Amniotic stem cell (primary cell): Measurements from ENCODE around the gene CLDN22.

Experiments
- DNase-seq: peaks from one replicate; lab custom pipeline; 2025; lab: John Stamatoyannopoulos, UW

CLDN22 gene

GRCh38 chr4:183321516-183321915 lies 1.4 kb upstream of the CLDN22 start:
- no peak for DNase-seq

GRCh38 chr4:183321079-183321478 lies 1.0 kb upstream of the CLDN22 start:
- no peak for DNase-seq

GRCh38 chr4:183318656-183319055 lies 1.4 kb downstream of the CLDN22 start:
- DNase-seq = no peak

- DNase-seq = no peak
Observed at GRCh38 chr4:183314806-183315205, 5.3 kb downstream of the CLDN22 start.

DNA sequence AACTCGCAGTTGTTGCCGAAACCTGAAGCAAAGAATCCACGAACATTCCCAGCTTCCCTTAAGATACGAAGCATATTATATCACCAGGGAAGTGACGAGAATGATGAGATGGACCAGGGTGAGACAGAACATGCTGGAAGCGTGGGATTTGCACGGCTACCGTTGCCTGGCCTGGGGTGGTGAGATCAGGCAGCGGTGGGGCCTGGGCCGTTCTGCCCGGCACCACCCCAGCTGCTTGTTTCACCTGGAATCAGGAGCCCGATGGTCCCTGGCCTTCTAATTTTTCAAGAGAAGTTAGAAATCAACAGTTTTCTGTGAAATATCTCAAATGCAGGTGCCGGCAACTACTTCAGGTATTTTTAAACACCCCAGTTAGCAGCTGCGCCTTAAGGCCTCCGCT lies 5.7 kb downstream of the CLDN22 start:
- DNase-seq = no peak

DNA sequence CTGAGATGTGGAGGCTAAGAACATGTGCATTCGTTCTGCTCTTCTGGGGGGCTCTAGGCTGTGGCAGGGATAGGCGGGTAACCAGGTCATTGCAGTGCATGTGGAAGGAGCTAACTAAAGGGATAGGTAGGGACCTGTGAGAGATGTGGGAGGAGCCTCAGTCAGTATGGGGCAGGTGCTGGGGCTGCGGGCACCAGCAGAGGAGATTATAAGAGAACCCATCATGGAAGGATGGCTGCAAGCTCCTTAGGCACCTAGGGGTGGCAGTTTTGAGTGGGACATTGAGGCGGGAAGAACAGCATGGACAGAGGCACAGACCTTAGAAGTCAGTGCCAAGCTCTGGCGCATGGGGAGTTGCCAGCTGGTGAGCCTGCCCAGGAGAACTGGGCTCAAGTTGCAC lies 7.2 kb downstream of the CLDN22 start:
- no peak for DNase-seq

- no peak for DNase-seq
Observed at GRCh38 chr4:183306811-183307210, 13.3 kb downstream of the CLDN22 start.

DNA sequence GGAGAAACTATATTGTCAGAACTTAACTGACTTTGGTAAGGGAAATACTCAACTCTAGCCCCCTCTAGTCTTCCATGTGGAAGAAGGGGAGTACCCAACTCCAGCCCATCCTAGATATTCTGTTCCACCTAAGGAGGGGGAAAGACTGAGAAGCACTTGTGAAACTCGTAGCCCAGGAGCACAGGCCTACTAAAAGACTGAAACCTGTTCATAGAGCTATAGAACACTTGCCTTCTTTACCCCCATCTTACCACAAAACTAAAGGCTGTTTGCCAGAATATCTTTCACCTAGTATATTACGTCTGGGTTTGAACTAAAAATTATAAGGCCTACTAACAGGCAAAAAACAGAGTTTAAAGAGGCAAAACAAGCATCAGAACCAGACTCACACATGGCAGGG lies 15.5 kb downstream of the CLDN22 start:
- no peak for DNase-seq

DNA sequence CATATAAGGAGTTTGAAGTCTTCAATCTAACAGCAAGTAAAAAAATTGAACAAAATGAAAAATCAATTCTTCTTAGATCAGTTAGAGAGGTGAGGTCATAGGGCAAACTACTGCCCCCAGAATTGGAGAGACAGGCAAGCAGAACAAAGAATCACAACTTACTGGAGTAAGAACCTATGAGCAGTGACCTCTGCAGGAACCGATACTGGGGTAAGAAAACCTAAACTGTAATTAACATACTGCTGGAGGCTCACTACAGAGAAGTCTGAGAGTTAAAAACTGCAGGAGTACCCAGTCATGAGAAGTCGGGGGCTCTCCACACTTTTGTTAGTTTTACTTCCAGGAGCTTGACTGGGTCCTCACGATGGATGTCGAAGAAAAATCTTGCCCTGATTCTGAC lies 16.0 kb downstream of the CLDN22 start:
- DNase-seq = no peak

GRCh38 chr4:183303301-183303700 lies 16.8 kb downstream of the CLDN22 start:
- DNase-seq = no peak

- no peak for DNase-seq
Observed at GRCh38 chr4:183300655-183301054, 19.4 kb downstream of the CLDN22 start.

- DNase-seq = no peak
Observed at GRCh38 chr4:183300070-183300469, 20.0 kb downstream of the CLDN22 start.

DNA sequence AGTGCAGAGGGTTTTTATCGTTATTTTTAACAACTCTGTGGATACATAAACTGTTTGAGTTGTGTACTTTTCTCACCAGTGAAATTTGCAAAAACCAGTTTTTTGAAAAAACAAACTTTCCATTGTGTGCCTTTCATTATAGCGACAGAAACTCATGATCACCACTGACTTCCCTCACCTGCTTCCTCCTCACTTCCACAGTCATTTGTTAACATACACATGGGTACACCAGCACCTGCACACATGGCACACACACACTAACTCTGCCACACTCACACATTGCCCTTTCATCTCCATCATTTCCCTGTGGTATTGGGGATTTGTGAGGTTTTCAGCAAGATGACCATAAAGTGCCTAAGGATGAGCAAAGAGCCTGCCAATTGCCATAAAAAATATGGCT lies 20.6 kb downstream of the CLDN22 start:
- no peak for DNase-seq

- no peak for DNase-seq
Observed at GRCh38 chr4:183297675-183298074, 22.4 kb downstream of the CLDN22 start.

- no peak for DNase-seq
Observed at GRCh38 chr4:183295711-183296110, 24.4 kb downstream of the CLDN22 start.

GRCh38 chr4:183291070-183291469 lies 29.0 kb downstream of the CLDN22 start:
- no peak for DNase-seq

GRCh38 chr4:183289688-183290087 lies 30.4 kb downstream of the CLDN22 start:
- DNase-seq = no peak

- no peak for DNase-seq
Observed at GRCh38 chr4:183288955-183289354, 31.1 kb downstream of the CLDN22 start.

- DNase-seq = no peak
Observed at GRCh38 chr4:183287677-183288076, 32.4 kb downstream of the CLDN22 start.

DNA sequence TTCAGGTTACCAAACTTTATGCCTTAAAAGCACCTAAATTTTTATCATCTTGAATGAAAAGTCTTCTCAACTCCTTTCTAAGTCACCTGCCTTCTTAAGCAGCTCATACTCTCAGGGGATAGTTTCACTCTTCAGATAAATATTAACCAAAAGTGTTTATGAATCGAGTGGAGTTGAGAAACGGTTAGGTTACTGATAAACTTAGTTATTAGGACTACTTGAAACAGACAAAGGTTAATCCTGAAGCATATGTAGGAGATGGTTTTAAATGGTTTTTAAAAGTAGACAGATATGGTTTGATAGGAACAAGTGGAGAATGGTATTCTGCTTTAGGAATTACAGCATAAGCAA lies 32.8 kb downstream of the CLDN22 start:
- no peak for DNase-seq

DNA sequence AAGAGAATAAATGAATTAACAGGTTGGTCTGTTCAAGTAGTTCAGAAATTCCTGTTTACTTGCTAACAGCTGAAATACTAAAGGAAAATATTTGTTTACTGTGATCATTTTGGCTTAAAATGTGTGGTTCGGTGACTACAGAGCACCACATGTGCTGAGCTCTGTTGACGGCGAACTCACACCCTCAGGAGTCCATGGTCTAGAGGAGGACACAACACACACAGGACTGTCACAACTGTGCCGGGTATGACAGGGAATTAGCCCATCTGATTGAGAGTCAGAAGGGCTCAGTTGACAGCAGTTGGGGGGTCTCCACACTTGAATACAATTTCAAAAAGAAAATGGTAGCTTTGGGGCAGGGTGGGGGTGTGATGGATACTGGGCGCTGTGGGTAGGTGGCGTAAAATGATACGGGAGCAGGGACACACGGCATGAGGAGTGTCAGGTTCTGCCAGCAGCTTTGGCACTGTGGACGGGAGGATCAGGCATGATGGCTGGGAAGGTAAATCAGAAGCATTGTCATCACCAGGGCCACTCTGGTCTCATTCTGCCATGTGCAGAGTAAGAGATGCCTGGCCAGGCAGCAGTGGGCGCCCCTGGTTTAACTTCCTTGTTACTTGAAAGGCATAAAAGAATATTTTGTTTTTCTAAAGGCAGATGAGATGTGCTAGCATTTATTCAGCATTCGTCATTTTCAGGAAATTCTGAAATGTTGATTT lies 33.3 kb downstream of the CLDN22 start:
- no peak for DNase-seq

DNA sequence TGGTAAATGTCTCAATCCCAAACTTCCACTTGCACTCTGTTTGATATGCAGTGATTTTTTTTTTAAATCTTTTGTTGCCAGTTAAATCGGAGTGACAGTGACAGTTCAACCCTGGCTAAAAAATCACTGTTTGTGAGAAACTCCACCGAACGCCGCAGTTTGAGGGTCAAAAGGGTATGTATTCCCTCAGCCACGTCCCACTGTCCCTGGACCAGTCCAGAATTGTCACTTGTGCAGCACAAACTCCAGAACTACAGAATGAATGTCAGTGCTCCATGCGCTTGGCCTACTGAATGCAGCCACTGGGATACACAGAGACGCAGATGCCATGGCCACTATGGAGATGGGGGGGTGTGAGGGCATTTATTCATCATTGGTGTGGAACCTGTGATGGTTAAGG lies 34.2 kb downstream of the CLDN22 start:
- no peak for DNase-seq

DNA sequence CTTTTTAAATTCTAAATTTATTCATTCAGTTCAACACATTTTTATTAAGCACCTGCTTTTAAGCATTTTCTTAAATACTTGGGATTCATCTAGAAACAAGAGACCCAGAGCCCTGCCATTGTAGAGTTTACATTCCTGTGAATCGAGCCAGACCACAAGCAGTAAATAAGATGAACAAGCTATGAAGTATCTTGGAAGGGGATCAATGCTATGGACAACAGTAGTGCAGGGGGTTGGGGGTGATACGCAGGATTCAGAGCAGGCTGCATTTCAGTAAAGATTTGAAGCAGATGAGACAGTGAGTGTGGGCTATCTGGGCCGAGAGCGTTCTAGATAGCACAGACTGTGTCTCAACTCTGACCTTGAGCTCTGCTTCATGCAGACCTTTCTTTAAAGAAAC lies 35.1 kb downstream of the CLDN22 start:
- no peak for DNase-seq

GRCh38 chr4:183284258-183284785 lies 35.8 kb downstream of the CLDN22 start:
- DNase-seq = no peak
